Glutamatergic neuron (in vitro differentiated cells): ENCODE measurements around the gene CCR7. TPM values are rescaled to one million over a fixed set of nuclear protein-coding genes. Genes with fewer than 3 reads are reported as not detected.

ENCODE experiments used
- DNase-seq: peaks from one replicate; pipeline ENCODE4 v3.0.0; 2022
- H3K27ac Mint-ChIP-seq: one replicate; pipeline ENCODE4 v1.8.0; 2020; ENCODE audit warnings: mild to moderate bottlenecking, mixed read lengths, inconsistent platforms; ENCODE audit not compliant: unreplicated experiment
- H3K27me3 Mint-ChIP-seq: one replicate; pipeline ENCODE4 v1.8.0; 2020; ENCODE audit warnings: mild to moderate bottlenecking, moderate library complexity, mixed read lengths, inconsistent platforms; ENCODE audit not compliant: unreplicated experiment
- H3K36me3 Mint-ChIP-seq: one replicate; pipeline ENCODE4 v1.8.0; 2020; ENCODE audit warnings: mild to moderate bottlenecking, mixed read lengths, inconsistent platforms; ENCODE audit not compliant: unreplicated experiment
- H3K4me1 Mint-ChIP-seq: one replicate; pipeline ENCODE4 v1.8.0; 2020; ENCODE audit warnings: mild to moderate bottlenecking, low read depth, mixed read lengths, inconsistent platforms; ENCODE audit not compliant: unreplicated experiment
- H3K4me3 Mint-ChIP-seq: one replicate; pipeline ENCODE4 v1.8.0; 2020; ENCODE audit warnings: mild to moderate bottlenecking, mixed read lengths, inconsistent platforms; ENCODE audit not compliant: unreplicated experiment
- H3K9me3 Mint-ChIP-seq: one replicate; pipeline ENCODE4 v1.8.0; 2020; ENCODE audit warnings: mild to moderate bottlenecking, moderate library complexity, mixed read lengths, inconsistent platforms; ENCODE audit not compliant: unreplicated experiment
- CTCF ChIP-seq: fragments of 200-600 bp; sonication (generic); IDR thresholded peaks from one replicate; pipeline ENCODE4 v1.5.0; 2021; ENCODE audit not compliant: partially characterized antibody, unreplicated experiment
- total RNA-seq: library from RNA; stranded (reverse); fragmentation: NEBNext Ultra II Directional; extraction: Animal tissue kit (Norgen Biotek cat#: 25700); gene quantifications from one replicate; pipeline ENCODE4 v1.2.1, GENCODE V29; 2021; ENCODE audit not compliant: unreplicated experiment

CCR7 gene
- total RNA-seq, 1 donor from 2014 or later: not detected

GRCh38 chr17:40542558-40543411 lies 22.5 kb downstream of the CCR7 start:
- TF ChIP-seq CTCF: no peak
- H3K27me3 Mint-ChIP-seq: peaks cover 7% of the 10 kb centered on the region
- DNase-seq: no peak
- H3K27ac Mint-ChIP-seq: peak overlapping the region; percentile 46
- H3K9me3 Mint-ChIP-seq: peaks cover 5% of the 10 kb centered on the region
- no peaks in the 10 kb centered on the region for H3K36me3 Mint-ChIP-seq
- H3K4me1 Mint-ChIP-seq: peaks cover 15% of the 10 kb centered on the region
- no peak overlapping the region for H3K4me3 Mint-ChIP-seq

GRCh38 chr17:40541873-40542557 lies 23.3 kb downstream of the CCR7 start:
- H3K9me3 Mint-ChIP-seq: peaks cover 6% of the 10 kb centered on the region
- no peak for DNase-seq
- peaks cover 8% of the 10 kb centered on the region for H3K27me3 Mint-ChIP-seq
- peak overlapping the region; percentile 46 for H3K27ac Mint-ChIP-seq
- no peaks in the 10 kb centered on the region for H3K36me3 Mint-ChIP-seq
- no peak for TF ChIP-seq CTCF
- peak overlapping the region; percentile 2 for H3K4me3 Mint-ChIP-seq
- H3K4me1 Mint-ChIP-seq: peaks cover 13% of the 10 kb centered on the region

- no peak for DNase-seq
- Mint-ChIP-seq H3K4me3 (no peak overlapping the region), H3K36me3 (no peaks in the 10 kb centered on the region), H3K9me3 (peaks cover 7% of the 10 kb centered on the region), H3K27me3 (peaks cover 8% of the 10 kb centered on the region), H3K4me1 (peaks cover 12% of the 10 kb centered on the region), H3K27ac (no peak overlapping the region)
- no peak for TF ChIP-seq CTCF
Measured at GRCh38 chr17:40541060-40541872, 24.0 kb downstream of the CCR7 start.

- H3K27me3 Mint-ChIP-seq: peaks cover 8% of the 10 kb centered on the region
- H3K4me1 Mint-ChIP-seq: peaks cover 12% of the 10 kb centered on the region
- no peak overlapping the region for H3K27ac Mint-ChIP-seq
- H3K36me3 Mint-ChIP-seq: no peaks in the 10 kb centered on the region
- TF ChIP-seq CTCF: no peak
- no peak overlapping the region for H3K4me3 Mint-ChIP-seq
- no peak for DNase-seq
- H3K9me3 Mint-ChIP-seq: peaks cover 7% of the 10 kb centered on the region
Measured at GRCh38 chr17:40540448-40540847, 24.8 kb downstream of the CCR7 start.
